ENCODE measurements around the gene MRPS2.
"Not testable (repeated sequence)": the region's sequence is repeated elsewhere in the genome, so short reads cannot be mapped to it uniquely, and the experiment has no call there.

Gene MRPS2

GRCh38 chr9:135500525-135501260 is at the start of gene MRPS2:
Gene MRPS2 (plus strand): TSS chr9:135500682. CDS start chr9:135500711, 29 bp downstream.
- peak; percentile 87 for DNase-seq

GRCh38 chr9:135450956-135451355 is 49.5 kb upstream of the MRPS2 start:
- DNase-seq: no peak

GRCh38 chr9:135451909-135452308 is 48.6 kb upstream of the MRPS2 start:
- not testable (repeated sequence) for DNase-seq

- no peak for DNase-seq
These were observed 45.7 kb upstream of the MRPS2 start for GRCh38 chr9:135454737-135455136.

GRCh38 chr9:135455401-135456030 is 45.0 kb upstream of the MRPS2 start:
- no peak for DNase-seq

GRCh38 chr9:135456436-135457104 is 43.9 kb upstream of the MRPS2 start:
- DNase-seq: no peak

- DNase-seq: not testable (repeated sequence)
These were observed 42.0 kb upstream of the MRPS2 start for GRCh38 chr9:135458478-135458877.

GRCh38 chr9:135461936-135462335 is 38.5 kb upstream of the MRPS2 start:
- no peak for DNase-seq

GRCh38 chr9:135463140-135463539 is 37.3 kb upstream of the MRPS2 start:
- no peak for DNase-seq

GRCh38 chr9:135464181-135464580 is 36.3 kb upstream of the MRPS2 start:
- DNase-seq: no peak

GRCh38 chr9:135468854-135469521 is 31.5 kb upstream of the MRPS2 start:
- DNase-seq: peak; percentile 32

- no peak for DNase-seq
These were observed 28.5 kb upstream of the MRPS2 start for GRCh38 chr9:135471791-135472640.

- no peak for DNase-seq
These were observed 26.4 kb upstream of the MRPS2 start for GRCh38 chr9:135473972-135474543.

- no peak for DNase-seq
These were observed 25.6 kb upstream of the MRPS2 start for GRCh38 chr9:135474915-135475314.

GRCh38 chr9:135476561-135477355 is 23.7 kb upstream of the MRPS2 start:
- no peak for DNase-seq

- DNase-seq: no peak
These were observed 22.3 kb upstream of the MRPS2 start for GRCh38 chr9:135478191-135478590.

- no peak for DNase-seq
These were observed 21.5 kb upstream of the MRPS2 start for GRCh38 chr9:135478829-135479468.

- DNase-seq: no peak
These were observed 20.9 kb upstream of the MRPS2 start, which contains the start of gene PPP1R26 for GRCh38 chr9:135479469-135480052. Gene PPP1R26 (plus strand): TSS chr9:135479782. CDS start chr9:135484511, 4,729 bp downstream.

GRCh38 chr9:135480071-135480939 is 20.2 kb upstream of the MRPS2 start:
- DNase-seq: no peak

Measured in activated naive CD4-positive, alpha-beta T cell treated with anti-CD3 and anti-CD28 coated beads, Interleukin-2, amount 50 U/mL, for 16 hours (primary cell).